ENCODE results near the gene PCLO. TPM values are rescaled to one million over a fixed set of nuclear protein-coding genes. Genes with fewer than 3 reads are reported as not detected.

Gene PCLO
- total RNA-seq, 4 donors from 2014 or later: 2.3 to 5.0 (median 2.7) TPM

DNA sequence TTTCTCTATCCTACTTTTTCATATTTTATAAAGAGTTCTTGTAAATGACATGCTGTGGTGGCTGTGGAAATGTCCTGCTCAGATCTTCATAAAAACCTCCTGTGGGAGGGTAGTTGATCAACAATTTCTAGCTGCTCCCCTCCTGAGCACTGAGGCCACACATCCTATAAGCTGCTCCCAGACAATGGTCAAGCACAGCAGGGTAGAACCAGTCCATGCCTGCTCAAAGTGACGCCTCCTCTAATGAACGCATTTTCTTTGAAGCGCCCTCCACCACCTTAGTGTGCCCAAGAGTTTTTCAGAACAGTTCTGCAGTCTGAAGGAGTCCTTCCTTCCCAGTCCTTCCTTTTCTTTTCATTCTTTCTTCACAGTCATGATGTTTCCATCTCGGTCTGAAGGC, 420.5 kb downstream of the PCLO start:
- intact Hi-C loops (cut with DNase I): no loop called here
- Histone ChIP-seq H3K4me3 (no peak overlapping the region), H3K27me3 (no peaks in the 10 kb centered on the region), H3K4me1 (no peaks in the 10 kb centered on the region), H3K9me3 (no peaks in the 10 kb centered on the region), H3K27ac (replicated peaks in 1 of 4) (no peak overlapping the region), H3K36me3 (no peaks in the 10 kb centered on the region)
- TF ChIP-seq POLR2A (IDR thresholded peaks at IDR 0.05; ENCODE audit: low read depth): no peak
- no peak for TF ChIP-seq POLR2AphosphoS5 (IDR thresholded peaks at IDR 0.05)
- TF ChIP-seq, protein P1, sequence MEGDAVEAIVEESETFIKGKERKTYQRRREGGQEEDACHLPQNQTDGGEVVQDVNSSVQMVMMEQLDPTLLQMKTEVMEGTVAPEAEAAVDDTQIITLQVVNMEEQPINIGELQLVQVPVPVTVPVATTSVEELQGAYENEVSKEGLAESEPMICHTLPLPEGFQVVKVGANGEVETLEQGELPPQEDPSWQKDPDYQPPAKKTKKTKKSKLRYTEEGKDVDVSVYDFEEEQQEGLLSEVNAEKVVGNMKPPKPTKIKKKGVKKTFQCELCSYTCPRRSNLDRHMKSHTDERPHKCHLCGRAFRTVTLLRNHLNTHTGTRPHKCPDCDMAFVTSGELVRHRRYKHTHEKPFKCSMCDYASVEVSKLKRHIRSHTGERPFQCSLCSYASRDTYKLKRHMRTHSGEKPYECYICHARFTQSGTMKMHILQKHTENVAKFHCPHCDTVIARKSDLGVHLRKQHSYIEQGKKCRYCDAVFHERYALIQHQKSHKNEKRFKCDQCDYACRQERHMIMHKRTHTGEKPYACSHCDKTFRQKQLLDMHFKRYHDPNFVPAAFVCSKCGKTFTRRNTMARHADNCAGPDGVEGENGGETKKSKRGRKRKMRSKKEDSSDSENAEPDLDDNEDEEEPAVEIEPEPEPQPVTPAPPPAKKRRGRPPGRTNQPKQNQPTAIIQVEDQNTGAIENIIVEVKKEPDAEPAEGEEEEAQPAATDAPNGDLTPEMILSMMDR (IDR thresholded peaks at IDR 0.05): no peak
- no peak for TF ChIP-seq EP300 (IDR thresholded peaks at IDR 0.05)
- no peak for DNase-seq (ENCODE audit: extremely low spot score)
- 88% methylated on average over 4 of the region's 4 CpGs for WGBS

DNA sequence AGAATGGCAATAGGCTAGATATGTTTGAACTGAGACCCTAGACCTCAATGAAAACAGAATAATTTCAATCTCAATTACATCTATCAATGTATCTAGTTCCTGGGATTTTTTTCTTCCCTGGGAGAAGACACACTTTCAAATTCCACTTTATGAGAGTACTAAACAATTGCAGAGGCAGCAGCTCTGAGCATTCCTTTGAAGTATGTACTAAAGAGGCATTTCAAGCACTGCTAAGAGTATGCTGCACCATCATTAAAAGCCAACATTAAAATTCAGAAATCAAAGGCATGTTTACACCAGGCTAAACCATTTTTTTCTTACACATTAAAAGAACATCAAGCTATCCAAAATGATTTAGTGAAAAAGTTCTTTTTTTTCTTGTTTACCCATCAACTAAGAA, 421.2 kb downstream of the PCLO start:
- Histone ChIP-seq H3K36me3 (no peaks in the 10 kb centered on the region), H3K9me3 (no peaks in the 10 kb centered on the region)
- intact Hi-C loops (cut with DNase I): no loop called here

DNA sequence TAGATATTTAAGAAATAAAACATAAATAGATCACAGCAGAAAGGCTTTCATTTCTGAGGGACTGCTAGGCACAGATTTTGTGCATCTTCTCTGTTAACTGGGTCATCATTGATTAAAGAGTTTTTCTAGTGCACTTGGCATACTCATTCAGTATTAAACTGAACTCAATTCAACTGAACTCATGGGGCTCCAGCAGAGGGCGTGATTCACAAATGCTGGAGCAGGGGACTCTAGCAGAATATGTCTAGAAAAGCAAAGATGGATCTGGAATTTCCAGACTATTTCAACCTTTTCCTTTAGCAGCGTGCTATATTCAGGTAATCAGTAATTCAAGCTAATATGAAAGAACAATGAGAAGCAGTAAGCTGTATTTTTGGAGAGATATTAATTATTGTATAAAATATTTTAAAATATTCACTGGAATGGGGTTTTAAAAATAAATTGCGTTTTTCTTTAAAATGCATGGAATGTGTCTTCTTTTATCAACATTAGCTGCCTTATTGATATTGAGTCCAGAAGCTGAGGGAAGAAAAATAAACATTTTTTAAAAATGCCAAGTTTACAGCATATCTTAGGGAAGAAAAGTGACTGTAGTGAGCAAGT, 422.3 kb downstream of the PCLO start:
- intact Hi-C loops (cut with DNase I): no loop called here

More for the DNA sequence above, 421.2 kb downstream of the PCLO start:
- Histone ChIP-seq H3K4me3 (no peak overlapping the region), H3K27ac (replicated peaks in 1 of 4) (no peak overlapping the region), H3K27me3 (no peaks in the 10 kb centered on the region), H3K4me1 (no peaks in the 10 kb centered on the region)
- no peak for DNase-seq (ENCODE audit: extremely low spot score)
- TF ChIP-seq POLR2AphosphoS5 (IDR thresholded peaks at IDR 0.05): no peak
- no peak for TF ChIP-seq EP300 (IDR thresholded peaks at IDR 0.05)
- no peak for TF ChIP-seq POLR2A (IDR thresholded peaks at IDR 0.05; ENCODE audit: low read depth)
- TF ChIP-seq, protein P1 (IDR thresholded peaks at IDR 0.05): no peak

DNA sequence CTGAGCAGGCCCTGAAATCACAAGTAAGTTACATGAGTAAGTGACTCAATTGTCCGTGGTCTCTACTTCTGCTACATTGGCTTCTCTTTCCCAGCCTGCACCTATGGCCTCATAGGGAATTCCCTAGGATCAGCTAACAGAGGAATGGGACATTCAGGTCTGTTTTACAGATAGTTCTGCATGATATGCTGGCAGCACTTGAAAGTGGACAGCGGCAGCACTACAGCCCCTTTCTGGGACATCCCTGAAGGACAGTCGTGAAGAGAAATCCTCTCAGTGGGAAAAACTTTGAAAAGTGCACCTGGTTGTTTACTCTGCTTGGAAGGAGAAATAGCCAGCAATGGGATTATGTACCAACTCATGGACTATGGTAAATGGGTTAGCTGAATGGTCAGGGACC, 426.1 kb downstream of the PCLO start:
- Histone ChIP-seq H3K27ac (replicated peaks in 1 of 4) (no peak overlapping the region), H3K27me3 (no peaks in the 10 kb centered on the region), H3K4me1 (no peaks in the 10 kb centered on the region), H3K4me3 (no peak overlapping the region), H3K36me3 (no peaks in the 10 kb centered on the region), H3K9me3 (no peaks in the 10 kb centered on the region)
- TF ChIP-seq POLR2A (IDR thresholded peaks at IDR 0.05; ENCODE audit: low read depth) (no peak), POLR2AphosphoS5 (IDR thresholded peaks at IDR 0.05) (no peak), EP300 (IDR thresholded peaks at IDR 0.05) (no peak)
- TF ChIP-seq, protein P1 (IDR thresholded peaks at IDR 0.05): no peak
- DNase-seq (ENCODE audit: extremely low spot score): no peak
- intact Hi-C loops (cut with DNase I): no loop called here
- WGBS: 94% methylated on average over 3 of the region's 3 CpGs

More for the DNA sequence above, 422.3 kb downstream of the PCLO start:
- Histone ChIP-seq H3K9me3 (no peaks in the 10 kb centered on the region), H3K27me3 (no peaks in the 10 kb centered on the region), H3K4me3 (no peak overlapping the region), H3K27ac (replicated peaks in 1 of 4) (no peak overlapping the region), H3K36me3 (no peaks in the 10 kb centered on the region), H3K4me1 (no peaks in the 10 kb centered on the region)
- TF ChIP-seq POLR2A (IDR thresholded peaks at IDR 0.05; ENCODE audit: low read depth): no peak
- no peak for TF ChIP-seq EP300 (IDR thresholded peaks at IDR 0.05)
- TF ChIP-seq, protein P1 (IDR thresholded peaks at IDR 0.05): peak in 1 of 3 experiments; percentile 13
- 32% methylated on average over 3 of the region's 3 CpGs for WGBS
- DNase-seq (ENCODE audit: extremely low spot score): no peak

DNA sequence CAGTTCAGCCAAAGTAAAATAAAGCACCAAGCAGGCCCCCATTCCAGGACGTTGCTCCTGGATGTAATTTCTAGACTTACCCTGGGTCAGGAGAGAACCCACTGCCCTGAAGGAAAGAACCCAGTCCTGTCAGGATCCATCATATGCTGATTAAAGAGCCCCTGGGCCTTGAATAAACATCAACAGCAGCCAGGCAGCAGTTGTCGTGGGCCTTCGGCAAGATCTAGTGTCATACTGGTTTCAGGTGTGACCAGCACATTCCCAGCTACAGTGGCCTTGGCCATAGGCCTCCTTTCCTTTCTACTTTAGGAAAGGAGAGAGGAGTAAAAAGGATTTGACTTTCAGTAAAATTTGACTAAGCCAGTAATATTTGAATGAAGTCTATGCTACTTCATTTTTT, 430.0 kb downstream of the PCLO start:
- no peak for DNase-seq (ENCODE audit: extremely low spot score)

More for the DNA sequence above, 430.0 kb downstream of the PCLO start:
- Histone ChIP-seq H3K4me1 (no peaks in the 10 kb centered on the region), H3K4me3 (no peak overlapping the region), H3K36me3 (no peaks in the 10 kb centered on the region), H3K27ac (replicated peaks in 1 of 4) (no peak overlapping the region), H3K9me3 (no peaks in the 10 kb centered on the region), H3K27me3 (no peaks in the 10 kb centered on the region)
- intact Hi-C loops (cut with DNase I): no loop called here
- TF ChIP-seq POLR2A (IDR thresholded peaks at IDR 0.05; ENCODE audit: low read depth) (no peak), POLR2AphosphoS5 (IDR thresholded peaks at IDR 0.05) (no peak), EP300 (IDR thresholded peaks at IDR 0.05) (no peak)
- TF ChIP-seq, protein P1 (IDR thresholded peaks at IDR 0.05): no peak
- 66% methylated on average over 3 of the region's 3 CpGs for WGBS

Data from esophagus muscularis mucosa (tissue), 4 donors.